ENCODE measurements around the gene LRPAP1. TPM values are rescaled to one million over a fixed set of nuclear protein-coding genes. Genes with fewer than 3 reads are reported as not detected.

Gene LRPAP1
- total RNA-seq, 1 donor from 2014 or later = 297 TPM

- peaks cover 62% of the 10 kb centered on the region for H3K4me1 ChIP-seq
These were observed 58.0 kb downstream of the LRPAP1 start for GRCh38 chr4:3473996-3474765.

GRCh38 chr4:3473181-3473950, 58.9 kb downstream of the LRPAP1 start:
- Histone ChIP-seq H3K4me1 (peaks cover 65% of the 10 kb centered on the region), H3K4me3 (no peak overlapping the region), H3K36me3 (peaks cover 6% of the 10 kb centered on the region), H3K27ac (replicated peaks) (peak overlapping the region; percentile 61), H3K27me3 (ENCODE audit: low read depth) (peaks cover 28% of the 10 kb centered on the region), H3K9me3 (replicated peaks) (no peaks in the 10 kb centered on the region)
- TF ChIP-seq CTCF (IDR thresholded peaks at IDR 0.05; ENCODE audit: borderline replicate concordance) = no peak
- peak; percentile 22 for DNase-seq
- intact Hi-C loops (cut with micrococcal nuclease) = no loop called here

More at GRCh38 chr4:3473996-3474765, 58.0 kb downstream of the LRPAP1 start:
- TF ChIP-seq CTCF (IDR thresholded peaks at IDR 0.05; ENCODE audit: borderline replicate concordance) = no peak
- peaks cover 6% of the 10 kb centered on the region for H3K36me3 ChIP-seq
- H3K27me3 ChIP-seq (ENCODE audit: low read depth) = peaks cover 28% of the 10 kb centered on the region
- DNase-seq = no peak
- intact Hi-C loops (cut with micrococcal nuclease) = no loop called here
- H3K9me3 ChIP-seq (replicated peaks) = no peaks in the 10 kb centered on the region
- no peak overlapping the region for H3K4me3 ChIP-seq
- peak overlapping the region; percentile 61 for H3K27ac ChIP-seq (replicated peaks)

GRCh38 chr4:3472411-3473141, 59.6 kb downstream of the LRPAP1 start:
- no peak for DNase-seq
- H3K4me3 ChIP-seq = no peak overlapping the region
- peak overlapping the region; percentile 61 for H3K27ac ChIP-seq (replicated peaks)
- no peaks in the 10 kb centered on the region for H3K9me3 ChIP-seq (replicated peaks)
- peaks cover 72% of the 10 kb centered on the region for H3K4me1 ChIP-seq
- peaks cover 6% of the 10 kb centered on the region for H3K36me3 ChIP-seq
- TF ChIP-seq CTCF (IDR thresholded peaks at IDR 0.05; ENCODE audit: borderline replicate concordance) = no peak
- intact Hi-C loops (cut with micrococcal nuclease) = no loop called here
- peaks cover 28% of the 10 kb centered on the region for H3K27me3 ChIP-seq (ENCODE audit: low read depth)

- TF ChIP-seq CTCF (IDR thresholded peaks at IDR 0.05; ENCODE audit: borderline replicate concordance) = no peak
- Histone ChIP-seq H3K4me3 (no peak overlapping the region), H3K27me3 (ENCODE audit: low read depth) (peaks cover 23% of the 10 kb centered on the region), H3K27ac (replicated peaks) (peak overlapping the region; percentile 61), H3K9me3 (replicated peaks) (no peaks in the 10 kb centered on the region), H3K4me1 (peaks cover 73% of the 10 kb centered on the region), H3K36me3 (peaks cover 6% of the 10 kb centered on the region)
- intact Hi-C loops (cut with micrococcal nuclease) = no loop called here
- DNase-seq = no peak
These were observed 60.3 kb downstream of the LRPAP1 start for GRCh38 chr4:3471886-3472285.

- Histone ChIP-seq H3K4me1 (peaks cover 80% of the 10 kb centered on the region), H3K4me3 (no peak overlapping the region), H3K27ac (replicated peaks) (peak overlapping the region; percentile 79), H3K9me3 (replicated peaks) (no peaks in the 10 kb centered on the region), H3K27me3 (ENCODE audit: low read depth) (peaks cover 29% of the 10 kb centered on the region), H3K36me3 (no peaks in the 10 kb centered on the region)
- no peak for TF ChIP-seq CTCF (IDR thresholded peaks at IDR 0.05; ENCODE audit: borderline replicate concordance)
- no peak for DNase-seq
- intact Hi-C loops (cut with micrococcal nuclease) = no loop called here
These were observed 61.0 kb downstream of the LRPAP1 start for GRCh38 chr4:3471098-3471760.
